ENCODE measurements around the gene MAPKAP1. TPM values are rescaled to one million over a fixed set of nuclear protein-coding genes. Genes with fewer than 3 reads are reported as not detected.

The MAPKAP1 gene
- total and polyA plus RNA-seq, 2 of the 13 experiments (the other 11 are each of a cell fraction or from before 2014, with no cell fraction given): 45.0 to 64.3 TPM

GRCh38 chr9:125455132-125455531 lies 251.9 kb downstream of the MAPKAP1 start (continued):
- TF ChIP-seq ZNF883 (CRISPR knock-in tag; IDR thresholded peaks at IDR 0.05; ENCODE audit: not compliant biosample characterization): no peak
- no peak for TF ChIP-seq ZNF777 (CRISPR knock-in tag; IDR thresholded peaks at IDR 0.05)
- TF ChIP-seq, protein P1, sequence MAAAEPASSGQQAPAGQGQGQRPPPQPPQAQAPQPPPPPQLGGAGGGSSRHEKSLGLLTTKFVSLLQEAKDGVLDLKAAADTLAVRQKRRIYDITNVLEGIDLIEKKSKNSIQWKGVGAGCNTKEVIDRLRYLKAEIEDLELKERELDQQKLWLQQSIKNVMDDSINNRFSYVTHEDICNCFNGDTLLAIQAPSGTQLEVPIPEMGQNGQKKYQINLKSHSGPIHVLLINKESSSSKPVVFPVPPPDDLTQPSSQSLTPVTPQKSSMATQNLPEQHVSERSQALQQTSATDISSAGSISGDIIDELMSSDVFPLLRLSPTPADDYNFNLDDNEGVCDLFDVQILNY (CRISPR knock-in tag; conservative IDR thresholded peaks at IDR 0.05): no peak

DNA sequence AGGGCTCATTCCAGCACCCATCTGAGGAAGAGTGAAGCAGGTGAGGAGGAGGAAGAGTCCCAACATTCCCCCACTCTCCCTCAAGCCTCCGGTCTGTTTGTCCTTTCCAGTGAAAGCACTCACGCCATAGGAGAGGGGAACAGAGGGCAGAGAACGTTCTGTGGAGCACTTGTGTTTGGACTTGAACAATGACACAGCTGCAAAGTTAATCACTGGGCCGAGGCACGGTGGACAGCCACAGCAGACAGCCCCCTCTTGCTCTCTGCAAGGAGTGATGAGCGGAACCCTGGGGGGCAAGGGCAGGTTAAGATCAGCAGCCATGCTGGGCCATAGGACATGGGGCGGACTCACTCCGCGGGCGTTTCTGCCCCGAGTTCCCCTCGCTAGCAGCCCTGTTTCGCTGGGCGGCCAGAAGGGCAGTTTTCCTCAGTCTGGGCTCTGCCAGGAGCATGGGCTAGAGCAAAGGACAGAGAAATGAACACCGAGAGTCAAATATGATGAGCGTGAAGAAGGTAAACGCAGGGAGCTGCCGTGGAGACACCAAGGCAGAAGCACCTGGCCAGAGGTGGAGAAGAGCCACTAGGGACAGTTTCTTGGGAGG lies 259.7 kb downstream of the MAPKAP1 start:
- intact Hi-C loops (cut with micrococcal nuclease; ENCODE audit: unreplicated experiment) (no loop called here), in situ Hi-C loops (cut with HindIII; ENCODE audit: extremely low pct_ligation_motif_present, low pct_unique_long_range_greater_than_20kb) (no loop called here)
- Histone ChIP-seq H3K4me2 (ENCODE audit: low read depth, low read length) (no peak overlapping the region), H2AFZ (ENCODE audit: low read length) (no peak overlapping the region), H3K4me3 (replicated peaks in 1 of 3; ENCODE audit: insufficient read depth in 1 of 3, low read depth in 2 of 3, low read length in 3 of 3) (no peak overlapping the region), H3K79me2 (ENCODE audit: insufficient read depth, low read length) (no peaks in the 10 kb centered on the region), H3K9ac (ENCODE audit: insufficient read depth, low read depth, low read length) (no peak overlapping the region), H3K27me3 (ENCODE audit: control insufficient read depth in 1 of 2, insufficient read depth in 2 of 2, low read length in 2 of 2) (no peaks in the 10 kb centered on the region), H4K20me1 (ENCODE audit: insufficient read depth, low read length) (no peaks in the 10 kb centered on the region), H3K4me1 (ENCODE audit: insufficient read depth, low read length) (no peaks in the 10 kb centered on the region), H3K9me3 (ENCODE audit: low read length) (no peaks in the 10 kb centered on the region), H3K36me3 (replicated peaks in 1 of 2; ENCODE audit: control insufficient read depth in 1 of 2, insufficient read depth in 2 of 2, low read length in 2 of 2) (peaks cover 3 to 7% of the 10 kb centered on the region in 2 experiments; a peak in 2 of 5 replicates), H3K27ac (ENCODE audit: extremely low read length, insufficient read depth, low read length) (no peak overlapping the region)
- DNase-seq (ENCODE audit: low spot score): no peak
- ChIA-PET CTCF (ENCODE audit: low intra/inter-chr PET ratio, low total read pairs) (no interaction called here), POLR2A (no interaction called here)
- no TSS peak for BruUV-seq (replicated peaks)
- no peak for ATAC-seq
- FAIRE-seq: no peak
- 91% methylated on average over 16 of the region's 18 CpGs for WGBS (ENCODE audit: low lambda C conversion rate)
- TF ChIP-seq HNRNPUL1 (IDR thresholded peaks at IDR 0.05; ENCODE audit: low read depth, low read length) (no peak), PHB2 (IDR thresholded peaks at IDR 0.05; ENCODE audit: partially characterized antibody) (no peak), FOXC1 (CRISPR knock-in tag; IDR thresholded peaks at IDR 0.05; ENCODE audit: borderline replicate concordance) (no peak), GMEB2 (CRISPR knock-in tag; IDR thresholded peaks at IDR 0.05; ENCODE audit: low read depth) (no peak), MTA1 (CRISPR knock-in tag; IDR thresholded peaks at IDR 0.05; ENCODE audit: borderline replicate concordance) (no peak), ZNF674 (CRISPR knock-in tag; IDR thresholded peaks at IDR 0.05; ENCODE audit: low read depth) (no peak), HNRNPH1 (optimal IDR thresholded peaks at IDR 0.05; ENCODE audit: low read depth, low read length) (no peak), FOXJ3 (CRISPR knock-in tag; IDR thresholded peaks at IDR 0.05; ENCODE audit: borderline replicate concordance) (no peak), CREB1 (IDR thresholded peaks at IDR 0.05) (no peak), CREB1 (CRISPR knock-in tag; IDR thresholded peaks at IDR 0.05) (no peak), ZNF737 (CRISPR knock-in tag; IDR thresholded peaks at IDR 0.05; ENCODE audit: borderline replicate concordance) (no peak), ZNF550 (CRISPR knock-in tag; IDR thresholded peaks at IDR 0.05; ENCODE audit: borderline replicate concordance) (no peak)
- TF ChIP-seq, protein P2, sequence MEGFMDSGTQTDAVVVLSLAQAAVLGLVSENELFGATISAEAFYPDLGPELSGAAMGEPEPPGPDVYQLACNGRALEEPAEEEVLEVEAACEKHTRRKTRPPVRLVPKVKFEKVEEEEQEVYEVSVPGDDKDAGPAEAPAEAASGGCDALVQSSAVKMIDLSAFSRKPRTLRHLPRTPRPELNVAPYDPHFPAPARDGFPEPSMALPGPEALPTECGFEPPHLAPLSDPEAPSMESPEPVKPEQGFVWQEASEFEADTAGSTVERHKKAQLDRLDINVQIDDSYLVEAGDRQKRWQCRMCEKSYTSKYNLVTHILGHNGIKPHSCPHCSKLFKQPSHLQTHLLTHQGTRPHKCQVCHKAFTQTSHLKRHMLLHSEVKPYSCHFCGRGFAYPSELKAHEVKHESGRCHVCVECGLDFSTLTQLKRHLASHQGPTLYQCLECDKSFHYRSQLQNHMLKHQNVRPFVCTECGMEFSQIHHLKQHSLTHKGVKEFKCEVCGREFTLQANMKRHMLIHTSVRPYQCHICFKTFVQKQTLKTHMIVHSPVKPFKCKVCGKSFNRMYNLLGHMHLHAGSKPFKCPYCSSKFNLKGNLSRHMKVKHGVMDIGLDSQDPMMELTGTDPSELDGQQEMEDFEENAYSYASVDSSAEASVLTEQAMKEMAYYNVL (CRISPR knock-in tag; IDR thresholded peaks at IDR 0.05; ENCODE audit: borderline replicate concordance): no peak
- TF ChIP-seq, protein P1 (CRISPR knock-in tag; conservative IDR thresholded peaks at IDR 0.05): no peak
- TF ChIP-seq, protein P3, sequence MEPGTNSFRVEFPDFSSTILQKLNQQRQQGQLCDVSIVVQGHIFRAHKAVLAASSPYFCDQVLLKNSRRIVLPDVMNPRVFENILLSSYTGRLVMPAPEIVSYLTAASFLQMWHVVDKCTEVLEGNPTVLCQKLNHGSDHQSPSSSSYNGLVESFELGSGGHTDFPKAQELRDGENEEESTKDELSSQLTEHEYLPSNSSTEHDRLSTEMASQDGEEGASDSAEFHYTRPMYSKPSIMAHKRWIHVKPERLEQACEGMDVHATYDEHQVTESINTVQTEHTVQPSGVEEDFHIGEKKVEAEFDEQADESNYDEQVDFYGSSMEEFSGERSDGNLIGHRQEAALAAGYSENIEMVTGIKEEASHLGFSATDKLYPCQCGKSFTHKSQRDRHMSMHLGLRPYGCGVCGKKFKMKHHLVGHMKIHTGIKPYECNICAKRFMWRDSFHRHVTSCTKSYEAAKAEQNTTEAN (CRISPR knock-in tag; conservative IDR thresholded peaks at IDR 0.05): no peak

Measured in HepG2 (cell line).